ENCODE results near the gene DYNC1I2. TPM values are rescaled to one million over a fixed set of nuclear protein-coding genes. Genes with fewer than 3 reads are reported as not detected.

The DYNC1I2 gene
- total RNA-seq, 4 donors from 2014 or later, result 40.0 to 93.7 (median 59.3) TPM

- H3K9me3 ChIP-seq, result no peaks in the 10 kb centered on the region
- in situ Hi-C loops (cut with MboI; ENCODE audit: low sequenced_read_pairs in 4 of 4), result no loop called here
- peaks cover 0 to 72% of the 10 kb centered on the region in 2 donors for H3K36me3 ChIP-seq
- no peak for TF ChIP-seq POLR2A (IDR thresholded peaks at IDR 0.05)
- TF ChIP-seq, protein P1, sequence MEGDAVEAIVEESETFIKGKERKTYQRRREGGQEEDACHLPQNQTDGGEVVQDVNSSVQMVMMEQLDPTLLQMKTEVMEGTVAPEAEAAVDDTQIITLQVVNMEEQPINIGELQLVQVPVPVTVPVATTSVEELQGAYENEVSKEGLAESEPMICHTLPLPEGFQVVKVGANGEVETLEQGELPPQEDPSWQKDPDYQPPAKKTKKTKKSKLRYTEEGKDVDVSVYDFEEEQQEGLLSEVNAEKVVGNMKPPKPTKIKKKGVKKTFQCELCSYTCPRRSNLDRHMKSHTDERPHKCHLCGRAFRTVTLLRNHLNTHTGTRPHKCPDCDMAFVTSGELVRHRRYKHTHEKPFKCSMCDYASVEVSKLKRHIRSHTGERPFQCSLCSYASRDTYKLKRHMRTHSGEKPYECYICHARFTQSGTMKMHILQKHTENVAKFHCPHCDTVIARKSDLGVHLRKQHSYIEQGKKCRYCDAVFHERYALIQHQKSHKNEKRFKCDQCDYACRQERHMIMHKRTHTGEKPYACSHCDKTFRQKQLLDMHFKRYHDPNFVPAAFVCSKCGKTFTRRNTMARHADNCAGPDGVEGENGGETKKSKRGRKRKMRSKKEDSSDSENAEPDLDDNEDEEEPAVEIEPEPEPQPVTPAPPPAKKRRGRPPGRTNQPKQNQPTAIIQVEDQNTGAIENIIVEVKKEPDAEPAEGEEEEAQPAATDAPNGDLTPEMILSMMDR (IDR thresholded peaks at IDR 0.05 in 4 of 5, conservative IDR thresholded peaks at IDR 0.05 in 1 of 5), result no peak
- H3K27me3 ChIP-seq, result no peaks in the 10 kb centered on the region
- no peak overlapping the region for H3K27ac ChIP-seq
- DNase-seq (no peak), ATAC-seq (no peak)
- intact Hi-C loops (cut with DNase I; ENCODE audit: low total_unique reads), result no loop called here
- H3K4me1 ChIP-seq, result no peaks in the 10 kb centered on the region
- H3K4me3 ChIP-seq, result no peak overlapping the region
Measured at GRCh38 chr2:171728989-171729951, 42.0 kb downstream of the DYNC1I2 start.

DNA sequence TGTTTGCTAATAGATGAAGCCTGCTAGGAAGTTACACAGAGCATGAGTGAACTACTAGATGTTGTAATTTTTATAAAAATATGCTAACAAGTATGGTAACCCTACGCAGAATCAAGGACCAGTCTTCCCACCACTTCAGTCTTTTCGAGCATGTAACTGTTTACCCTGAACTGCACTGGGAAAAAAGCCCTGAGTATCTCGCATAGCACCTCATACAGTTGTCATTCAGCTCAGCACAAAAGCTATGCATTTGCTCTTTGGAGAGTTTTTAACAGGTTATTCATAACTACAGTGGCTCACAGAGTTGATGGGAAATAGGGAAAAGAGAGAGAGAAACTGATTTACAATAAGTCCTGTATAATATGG is 42.7 kb downstream of the DYNC1I2 start:
- Histone ChIP-seq H3K36me3 (peaks cover 0 to 74% of the 10 kb centered on the region in 2 donors), H3K9me3 (no peaks in the 10 kb centered on the region), H3K4me1 (no peaks in the 10 kb centered on the region), H3K27me3 (no peaks in the 10 kb centered on the region), H3K27ac (no peak overlapping the region), H3K4me3 (no peak overlapping the region)
- DNase-seq (no peak), ATAC-seq (no peak)
- in situ Hi-C loops (cut with MboI; ENCODE audit: low sequenced_read_pairs in 4 of 4), result no loop called here
- intact Hi-C loops (cut with DNase I; ENCODE audit: low total_unique reads), result no loop called here
- TF ChIP-seq, protein P1 (IDR thresholded peaks at IDR 0.05 in 4 of 5, conservative IDR thresholded peaks at IDR 0.05 in 1 of 5), result no peak
- no peak for TF ChIP-seq POLR2A (IDR thresholded peaks at IDR 0.05)

DNA sequence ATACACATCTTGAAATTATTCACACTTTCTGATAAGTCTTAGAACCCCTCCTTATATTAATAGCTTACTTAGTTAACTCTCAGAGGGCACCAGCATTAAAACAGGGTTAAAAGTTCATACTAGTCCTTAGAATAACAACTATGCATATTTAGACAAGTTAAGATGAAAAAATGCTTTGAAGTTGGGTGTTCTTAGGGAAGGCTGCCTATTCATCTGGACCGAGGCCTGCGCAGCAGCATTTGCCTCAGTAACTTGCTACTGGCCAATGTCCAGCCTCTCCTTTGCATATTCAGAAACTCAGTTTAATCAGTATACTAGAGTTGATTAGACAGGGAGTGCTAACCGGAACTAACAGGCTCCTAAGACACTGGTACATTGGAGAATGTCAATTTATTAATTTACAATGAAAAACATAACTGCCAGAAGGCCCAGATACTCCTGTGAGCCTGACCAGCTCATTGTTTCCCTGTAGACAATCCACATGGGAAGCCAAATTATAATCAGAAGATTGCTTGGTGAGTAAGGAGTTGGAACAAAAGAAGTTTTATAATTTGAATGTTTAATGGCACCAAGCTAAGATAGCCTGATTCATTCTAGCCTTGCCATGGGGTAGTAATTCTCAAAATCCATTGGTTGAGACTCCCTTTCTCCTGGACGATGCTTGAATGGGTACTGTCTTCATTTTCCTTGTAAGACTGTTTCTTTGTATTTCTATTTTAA is 48.9 kb downstream of the DYNC1I2 start:
- peaks cover 0 to 48% of the 10 kb centered on the region in 2 donors for H3K36me3 ChIP-seq
- in situ Hi-C loops (cut with MboI; ENCODE audit: low sequenced_read_pairs in 4 of 4), result no loop called here
- TF ChIP-seq, protein P1 (IDR thresholded peaks at IDR 0.05 in 4 of 5, conservative IDR thresholded peaks at IDR 0.05 in 1 of 5), result no peak
- no peak for TF ChIP-seq POLR2A (IDR thresholded peaks at IDR 0.05)
- ATAC-seq, result no peak
- no peaks in the 10 kb centered on the region for H3K27me3 ChIP-seq
- intact Hi-C loops (cut with DNase I; ENCODE audit: low total_unique reads), result no loop called here
- H3K4me1 ChIP-seq, result no peaks in the 10 kb centered on the region
- DNase-seq, result no peak
- H3K4me3 ChIP-seq, result no peak overlapping the region
- H3K9me3 ChIP-seq, result no peaks in the 10 kb centered on the region
- no peak overlapping the region for H3K27ac ChIP-seq

DNA sequence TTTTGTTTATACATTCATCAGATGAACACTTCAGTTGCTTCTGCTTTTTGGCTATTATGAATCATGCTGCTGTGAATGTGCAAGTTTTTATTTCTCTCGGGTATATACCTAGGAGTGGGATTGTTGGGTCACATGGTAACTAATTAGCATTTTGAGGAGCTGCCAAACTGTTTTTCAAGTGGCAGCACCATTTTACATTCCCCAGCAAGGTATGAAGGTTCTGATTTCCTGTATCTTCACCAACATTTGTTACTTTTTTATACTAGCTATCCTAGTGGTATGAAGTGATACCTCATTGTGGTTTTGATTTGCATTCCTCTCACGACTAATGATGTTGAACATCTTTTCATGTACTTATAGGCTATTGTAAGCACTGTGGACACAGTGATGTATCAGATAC is 53.9 kb downstream of the DYNC1I2 start:
- H3K27ac ChIP-seq, result no peak overlapping the region
- in situ Hi-C loops (cut with MboI; ENCODE audit: low sequenced_read_pairs in 4 of 4), result no loop called here
- intact Hi-C loops (cut with DNase I; ENCODE audit: low total_unique reads), result no loop called here
- H3K27me3 ChIP-seq, result no peaks in the 10 kb centered on the region
- no peaks in the 10 kb centered on the region for H3K4me1 ChIP-seq
- DNase-seq (no peak), ATAC-seq (no peak)
- no peak overlapping the region for H3K4me3 ChIP-seq
- TF ChIP-seq, protein P1 (IDR thresholded peaks at IDR 0.05 in 4 of 5, conservative IDR thresholded peaks at IDR 0.05 in 1 of 5), result no peak
- no peak for TF ChIP-seq POLR2A (IDR thresholded peaks at IDR 0.05)
- no peaks in the 10 kb centered on the region for H3K9me3 ChIP-seq
- H3K36me3 ChIP-seq, result peaks cover 0 to 53% of the 10 kb centered on the region in 2 donors
